Sigmoid colon (tissue), 4 donors: ENCODE measurements around the gene ELF4.

ENCODE experiments used
- EP300 ChIP-seq, 4 donors: sonication (generic); formaldehyde crosslinking; IDR thresholded peaks; one replicate each; pipeline ENCODE4 v1.6.1; 2017; ENCODE audit warnings: antibody characterized with exemption in 4 of 4
- POLR2A ChIP-seq, 2 donors: fragments of 450-650 bp; IDR thresholded peaks; one replicate each; pipeline ENCODE4 v1.6.1; 2016; ENCODE audit warnings: antibody characterized with exemption in 2 of 2, mild to moderate bottlenecking in 2 of 2, moderate library complexity in 2 of 2
- POLR2AphosphoS5 ChIP-seq, 4 donors: sonication (generic); formaldehyde crosslinking; IDR thresholded peaks; one replicate each; pipeline ENCODE4 v1.6.1; 2017; ENCODE audit warnings: antibody characterized with exemption in 4 of 4
- TF ChIP-seq, protein P1 (sequence below), 4 experiments: fragments of 450-650 bp in 3 of 4; fragments of 200-600 bp in 1 of 4; IDR thresholded peaks; one replicate each; pipeline ENCODE4 v1.5.1; 2016 to 2019; ENCODE audit warnings: antibody characterized with exemption in 4 of 4, mild to moderate bottlenecking in 3 of 4, moderate library complexity in 2 of 4

- no peak for TF ChIP-seq POLR2A (IDR thresholded peaks at IDR 0.05)
- TF ChIP-seq, protein P1, sequence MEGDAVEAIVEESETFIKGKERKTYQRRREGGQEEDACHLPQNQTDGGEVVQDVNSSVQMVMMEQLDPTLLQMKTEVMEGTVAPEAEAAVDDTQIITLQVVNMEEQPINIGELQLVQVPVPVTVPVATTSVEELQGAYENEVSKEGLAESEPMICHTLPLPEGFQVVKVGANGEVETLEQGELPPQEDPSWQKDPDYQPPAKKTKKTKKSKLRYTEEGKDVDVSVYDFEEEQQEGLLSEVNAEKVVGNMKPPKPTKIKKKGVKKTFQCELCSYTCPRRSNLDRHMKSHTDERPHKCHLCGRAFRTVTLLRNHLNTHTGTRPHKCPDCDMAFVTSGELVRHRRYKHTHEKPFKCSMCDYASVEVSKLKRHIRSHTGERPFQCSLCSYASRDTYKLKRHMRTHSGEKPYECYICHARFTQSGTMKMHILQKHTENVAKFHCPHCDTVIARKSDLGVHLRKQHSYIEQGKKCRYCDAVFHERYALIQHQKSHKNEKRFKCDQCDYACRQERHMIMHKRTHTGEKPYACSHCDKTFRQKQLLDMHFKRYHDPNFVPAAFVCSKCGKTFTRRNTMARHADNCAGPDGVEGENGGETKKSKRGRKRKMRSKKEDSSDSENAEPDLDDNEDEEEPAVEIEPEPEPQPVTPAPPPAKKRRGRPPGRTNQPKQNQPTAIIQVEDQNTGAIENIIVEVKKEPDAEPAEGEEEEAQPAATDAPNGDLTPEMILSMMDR (IDR thresholded peaks at IDR 0.05): no peak
- peak in 1 of 4 donors; percentile 9 for TF ChIP-seq POLR2AphosphoS5 (IDR thresholded peaks at IDR 0.05)
- TF ChIP-seq EP300 (IDR thresholded peaks at IDR 0.05): no peak
Observed at GRCh38 chrX:130055103-130055502, 55.2 kb downstream of the ELF4 start.
